Prostate gland (tissue), 2 donors: ENCODE data around the gene PIKFYVE.

Experiments
- CTCF ChIP-seq, 4 experiments: fragments of 200-600 bp in 2 of 4; fragments of 450-650 bp in 2 of 4; sonication (generic) in 2 of 4; IDR thresholded peaks; 1 replicate in 3 of 4; 2 replicates in 1 of 4; pipeline ENCODE4 v1.5.1; 2016 to 2019; ENCODE audit warnings: antibody characterized with exemption in 4 of 4, mild to moderate bottlenecking in 2 of 4, moderate library complexity in 2 of 4
- POLR2A ChIP-seq: fragments of 450-650 bp; IDR thresholded peaks from one replicate; pipeline ENCODE4 v1.6.1; 2016; ENCODE audit warnings: antibody characterized with exemption, mild to moderate bottlenecking
- POLR2AphosphoS5 ChIP-seq: sonication (generic); formaldehyde crosslinking; IDR thresholded peaks from one replicate; pipeline ENCODE4 v1.6.1; 2017; ENCODE audit warnings: antibody characterized with exemption

GRCh38 chr2:208248601-208249000 is 17.5 kb upstream of the PIKFYVE start:
- no peak for TF ChIP-seq CTCF (IDR thresholded peaks at IDR 0.05)
- TF ChIP-seq POLR2A, result no peak
- no peak for TF ChIP-seq POLR2AphosphoS5
